Tibial nerve (tissue), 3 donors: Measurements from ENCODE around the gene DUT.

Experiments
- EP300 ChIP-seq, 2 donors: sonication (generic); formaldehyde crosslinking; IDR thresholded peaks; one replicate each; pipeline ENCODE4 v1.6.1; 2017; ENCODE audit warnings: antibody characterized with exemption in 2 of 2, mild to moderate bottlenecking in 1 of 2
- POLR2A ChIP-seq, 2 donors: fragments of 450-650 bp; IDR thresholded peaks; one replicate each; pipeline ENCODE4 v1.6.1; 2017; ENCODE audit warnings: antibody characterized with exemption in 2 of 2, mild to moderate bottlenecking in 2 of 2, moderate library complexity in 2 of 2

- TF ChIP-seq EP300 (IDR thresholded peaks at IDR 0.05) (no peak), POLR2A (IDR thresholded peaks at IDR 0.05) (no peak)
Measured at GRCh38 chr15:48306639-48307038, 24.6 kb upstream of the DUT start.
